Natural killer cell treated with Interleukin-12 subunit alpha and Interleukin-12 subunit beta and Interleukin-15 and Interleukin-18, amount 100 ng/mL, for 72 hours (primary cell): ENCODE results near the gene ACOT11. TPM values are rescaled to one million over a fixed set of nuclear protein-coding genes. Genes with fewer than 3 reads are reported as not detected.
"Not testable (repeated sequence)": the region's sequence is repeated elsewhere in the genome, so short reads cannot be mapped to it uniquely, and the experiment has no call there.

Source experiments
- ATAC-seq, 2 donors: fragments of 150-1000 bp; cut with Tn5 transposase in 1 of 2; sonication (Bioruptor Pico), chemical (Tn5 transposase) in 1 of 2; 2 replicates each; pipeline ENCODE4 v1.10.0; 2021
- DNase-seq: peaks from one replicate; pipeline ENCODE4 v3.0.0; 2022; ENCODE audit warnings: low spot score
- H3K27ac Mint-ChIP-seq, 2 donors: 1 replicate in 1 of 2; 2 replicates in 1 of 2; pipeline ENCODE4 v1.8.0; 2022; ENCODE audit warnings: mixed read lengths in 2 of 2, mild to moderate bottlenecking in 1 of 2, moderate library complexity in 1 of 2
- H3K27me3 Mint-ChIP-seq, 2 donors: 1 replicate in 1 of 2; 2 replicates in 1 of 2; pipeline ENCODE4 v1.8.0; 2022; ENCODE audit warnings: mixed read lengths in 2 of 2
- H3K36me3 Mint-ChIP-seq: one replicate; pipeline ENCODE4 v1.8.0; 2022; ENCODE audit warnings: mixed read lengths
- H3K4me1 Mint-ChIP-seq, 2 donors: 1 replicate in 1 of 2; 2 replicates in 1 of 2; pipeline ENCODE4 v1.8.0; 2022; ENCODE audit warnings: low read depth in 2 of 2, mixed read lengths in 2 of 2, mild to moderate bottlenecking in 1 of 2
- H3K4me3 Mint-ChIP-seq: one replicate; pipeline ENCODE4 v1.8.0; 2022; ENCODE audit warnings: mixed read lengths
- H3K9me3 Mint-ChIP-seq: 2 replicates; pipeline ENCODE4 v1.8.0; 2022; ENCODE audit warnings: mixed read lengths
- total RNA-seq, 2 donors: library from RNA; stranded (reverse); gene quantifications; one replicate each; pipeline ENCODE4 v1.2.3, GENCODE V29; 2022

The ACOT11 gene
- total RNA-seq, 2 donors from 2014 or later, result 0.33 to 0.52 TPM

DNA sequence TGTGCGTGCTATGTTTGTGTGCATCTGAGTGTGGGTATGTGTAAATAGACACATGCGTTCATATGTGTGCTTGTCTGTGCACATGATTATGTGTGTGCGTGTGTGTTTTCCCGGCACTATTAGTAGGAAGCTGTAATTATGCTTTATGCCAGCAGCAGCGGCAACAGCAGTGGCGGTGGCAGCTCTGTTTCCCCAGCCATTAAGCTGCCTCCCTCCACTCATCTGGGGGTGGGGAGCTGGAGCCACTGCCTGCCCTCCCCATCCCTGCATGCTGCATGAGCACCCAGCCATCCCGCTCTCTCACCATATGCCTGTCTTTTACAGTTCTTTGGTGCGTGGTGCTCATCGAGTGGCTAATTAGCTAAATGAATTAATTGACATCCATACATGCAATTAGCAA lies 30.5 kb upstream of the ACOT11 start:
- DNase-seq, result no peak
- H3K27ac Mint-ChIP-seq, result no peak overlapping the region
- H3K4me3 Mint-ChIP-seq, result no peak overlapping the region
- H3K36me3 Mint-ChIP-seq, result no peaks in the 10 kb centered on the region
- no peaks in the 10 kb centered on the region for H3K27me3 Mint-ChIP-seq
- H3K4me1 Mint-ChIP-seq, result peaks cover 0 to 5% of the 10 kb centered on the region in 2 donors
- no peaks in the 10 kb centered on the region for H3K9me3 Mint-ChIP-seq
- no peak for ATAC-seq

DNA sequence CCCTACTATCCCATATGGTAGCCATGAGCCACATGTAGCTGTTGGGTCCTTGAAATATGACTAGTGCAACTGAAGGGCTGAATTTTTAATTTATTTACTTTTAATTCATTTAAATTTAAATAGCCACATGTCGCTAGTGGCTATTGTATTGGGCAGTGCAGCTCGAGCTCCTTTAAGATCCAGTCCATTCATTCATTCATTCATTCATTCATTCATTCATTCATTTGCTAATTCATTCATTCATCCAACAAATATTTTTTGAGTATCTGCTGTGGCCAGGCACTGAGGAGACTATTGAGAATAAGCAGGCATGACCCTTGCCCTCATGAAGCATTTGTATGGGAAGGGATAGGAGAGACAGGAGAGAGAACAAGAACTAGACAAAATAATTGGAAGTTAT lies 29.5 kb upstream of the ACOT11 start:
- H3K36me3 Mint-ChIP-seq, result no peaks in the 10 kb centered on the region
- H3K4me3 Mint-ChIP-seq, result no peak overlapping the region
- no peaks in the 10 kb centered on the region for H3K27me3 Mint-ChIP-seq
- H3K27ac Mint-ChIP-seq, result no peak overlapping the region
- ATAC-seq (no peak), DNase-seq (no peak)
- peaks cover 0 to 5% of the 10 kb centered on the region in 2 donors for H3K4me1 Mint-ChIP-seq
- no peaks in the 10 kb centered on the region for H3K9me3 Mint-ChIP-seq

DNA sequence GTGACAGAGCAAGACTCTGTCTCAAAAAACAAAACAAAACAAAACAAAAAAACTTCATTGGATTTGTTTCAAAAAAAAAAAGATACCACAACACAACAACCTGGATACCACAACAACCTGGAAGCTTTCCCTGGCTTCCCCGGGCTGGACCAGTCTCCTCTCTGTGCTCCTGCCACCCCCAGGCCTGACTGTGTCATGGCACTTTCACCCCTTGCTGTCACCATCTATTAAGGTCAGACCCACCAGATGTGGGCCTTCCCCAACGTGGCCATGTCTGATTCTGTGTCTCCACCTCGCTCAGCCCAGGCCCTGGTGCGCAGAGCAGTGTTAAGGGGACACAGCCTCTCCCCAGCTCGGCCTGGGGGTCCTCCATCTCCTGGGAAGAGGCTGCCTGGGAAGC lies 28.3 kb upstream of the ACOT11 start:
- H3K27me3 Mint-ChIP-seq, result no peaks in the 10 kb centered on the region
- no peaks in the 10 kb centered on the region for H3K9me3 Mint-ChIP-seq
- DNase-seq (no peak), ATAC-seq (peak; percentile 9 to 11)
- no peak overlapping the region for H3K4me3 Mint-ChIP-seq
- H3K4me1 Mint-ChIP-seq, result peaks cover 0 to 5% of the 10 kb centered on the region in 2 donors
- no peaks in the 10 kb centered on the region for H3K36me3 Mint-ChIP-seq
- H3K27ac Mint-ChIP-seq, result no peak overlapping the region

DNA sequence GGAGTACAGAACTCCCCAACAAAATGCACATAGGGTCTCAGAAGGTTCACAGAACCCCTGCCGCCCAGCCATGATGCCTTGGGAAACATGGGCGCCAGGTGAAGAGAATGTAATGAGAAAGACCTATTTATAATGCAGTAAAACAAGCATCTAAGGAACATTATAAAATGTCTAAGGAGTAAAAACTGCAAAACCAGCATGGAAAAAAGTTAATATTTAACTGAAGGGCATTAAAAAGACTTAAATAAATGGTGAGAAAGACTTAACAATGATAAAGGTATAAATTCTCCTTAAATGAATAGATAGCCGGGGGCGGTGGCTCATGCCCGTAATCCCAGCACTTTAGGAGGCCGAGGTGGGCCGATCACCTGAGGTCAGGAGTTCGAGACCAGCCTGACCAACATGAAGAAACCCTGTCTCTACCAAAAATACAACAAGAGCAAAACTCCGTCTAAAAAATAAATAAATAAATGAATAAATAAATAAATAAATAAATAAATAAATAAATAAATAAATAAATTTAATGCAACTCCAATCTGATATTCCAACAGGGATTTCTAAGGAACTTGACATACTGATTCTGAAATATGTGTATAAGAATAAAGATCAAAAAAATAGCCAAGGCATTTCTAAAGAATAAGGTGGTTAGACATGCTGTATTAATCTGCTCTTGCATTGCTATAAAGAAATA lies 27.3 kb upstream of the ACOT11 start:
- H3K36me3 Mint-ChIP-seq, result no peaks in the 10 kb centered on the region
- H3K27ac Mint-ChIP-seq, result no peak overlapping the region
- no peak overlapping the region for H3K4me3 Mint-ChIP-seq
- H3K9me3 Mint-ChIP-seq, result no peaks in the 10 kb centered on the region
- H3K4me1 Mint-ChIP-seq, result peaks cover 0 to 5% of the 10 kb centered on the region in 2 donors
- H3K27me3 Mint-ChIP-seq, result no peaks in the 10 kb centered on the region
- DNase-seq (no peak), ATAC-seq (no peak)

DNA sequence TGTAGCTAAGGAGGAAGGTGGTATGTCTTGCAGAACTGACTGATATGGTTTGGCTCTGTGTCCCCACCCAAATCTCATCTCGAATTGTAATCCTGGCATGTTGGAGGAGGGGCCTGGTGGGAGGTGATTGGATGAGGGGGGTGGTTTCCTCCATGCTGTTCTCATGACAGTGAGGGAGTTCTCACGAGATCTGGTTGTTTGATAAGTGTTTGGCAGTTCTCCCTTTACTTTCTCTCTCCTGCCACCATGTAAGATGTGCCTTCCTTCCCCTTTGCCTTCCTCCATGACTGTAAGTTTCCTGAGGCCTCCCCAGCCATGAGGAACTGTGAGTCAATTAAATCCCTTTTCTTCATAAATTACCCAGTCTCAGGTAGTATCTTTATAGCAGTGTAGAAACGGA lies 21.5 kb upstream of the ACOT11 start:
- not testable (repeated sequence) for ATAC-seq, H3K27ac Mint-ChIP-seq, DNase-seq, H3K36me3 Mint-ChIP-seq, H3K4me1 Mint-ChIP-seq, H3K4me3 Mint-ChIP-seq, H3K27me3 Mint-ChIP-seq, H3K9me3 Mint-ChIP-seq

DNA sequence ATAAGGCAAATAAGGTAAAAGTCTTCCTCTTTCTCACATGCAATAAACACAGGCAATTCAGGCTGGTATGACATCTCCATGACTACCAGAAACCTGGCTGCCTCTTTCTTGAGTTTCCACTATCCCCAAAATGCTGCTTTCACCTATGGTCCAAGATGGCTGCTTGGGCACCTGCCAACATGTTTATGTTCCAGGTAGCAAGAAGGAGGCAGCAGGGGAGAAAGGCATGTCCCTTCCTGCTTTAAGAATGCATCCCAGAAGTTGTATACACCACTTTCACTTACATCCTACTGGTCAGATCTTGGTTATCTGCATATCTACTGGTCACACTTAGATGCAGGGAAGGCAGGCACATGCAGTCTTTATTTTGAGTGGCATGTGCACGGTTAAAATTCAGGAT lies 19.4 kb upstream of the ACOT11 start:
- H3K27ac Mint-ChIP-seq, result no peak overlapping the region

DNA sequence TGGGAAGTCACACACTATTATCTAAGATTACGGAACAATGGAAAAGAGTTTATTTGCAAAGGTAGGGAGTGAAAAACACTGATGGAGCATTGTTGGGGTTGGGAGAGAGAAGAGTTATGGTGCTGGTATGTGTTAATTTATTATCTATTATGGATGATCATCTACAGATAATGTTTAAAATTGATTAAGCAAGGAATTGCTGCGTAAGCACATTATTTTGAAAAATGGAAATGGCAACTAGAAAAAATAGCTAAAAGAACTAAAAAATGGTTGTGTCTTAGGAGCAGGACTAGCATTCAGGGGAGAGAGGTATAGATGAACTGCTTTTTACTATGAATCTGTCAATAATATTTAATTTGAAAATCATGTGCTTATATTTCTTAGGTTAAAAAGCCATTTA lies 16.0 kb upstream of the ACOT11 start:
- Mint-ChIP-seq H3K4me3 (no peak overlapping the region), H3K27me3 (peaks cover under 1 to 27% of the 10 kb centered on the region in 2 donors), H3K9me3 (no peaks in the 10 kb centered on the region), H3K4me1 (peaks cover under 1 to 3% of the 10 kb centered on the region in 2 donors), H3K27ac (no peak overlapping the region), H3K36me3 (no peaks in the 10 kb centered on the region)
- DNase-seq, result no peak
- ATAC-seq, result no peak

More for the DNA sequence above, 19.4 kb upstream of the ACOT11 start:
- H3K27me3 Mint-ChIP-seq, result peaks cover 0 to 14% of the 10 kb centered on the region in 2 donors
- no peak overlapping the region for H3K4me3 Mint-ChIP-seq
- H3K9me3 Mint-ChIP-seq, result no peaks in the 10 kb centered on the region
- no peak for ATAC-seq
- H3K4me1 Mint-ChIP-seq, result no peaks in the 10 kb centered on the region
- H3K36me3 Mint-ChIP-seq, result no peaks in the 10 kb centered on the region
- DNase-seq, result no peak

DNA sequence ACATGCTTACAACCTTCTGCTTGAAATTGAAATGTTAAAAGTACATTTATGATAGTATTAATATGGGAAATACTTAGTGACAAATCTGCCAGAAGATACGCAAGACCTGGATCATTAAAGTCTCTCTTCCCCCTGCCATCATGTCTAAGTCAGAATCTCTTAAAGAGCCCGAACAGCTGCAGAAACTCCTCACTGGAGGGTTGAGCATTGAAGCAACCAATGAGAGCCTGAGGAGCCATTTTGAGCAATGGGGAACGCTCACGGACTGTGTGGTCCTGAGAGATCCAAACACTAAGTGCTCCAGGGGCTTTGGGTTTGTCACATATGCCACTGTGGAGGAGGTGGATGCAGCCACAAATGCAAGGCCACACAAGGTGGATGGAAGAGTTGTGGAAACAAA lies 11.4 kb upstream of the ACOT11 start:
- not testable (repeated sequence) for ATAC-seq, H3K36me3 Mint-ChIP-seq, DNase-seq, H3K4me3 Mint-ChIP-seq, H3K9me3 Mint-ChIP-seq, H3K27ac Mint-ChIP-seq
- peaks cover 11% of the 10 kb centered on the region in 2 donors for H3K4me1 Mint-ChIP-seq
- H3K27me3 Mint-ChIP-seq, result peaks cover 6 to 28% of the 10 kb centered on the region in 2 donors

DNA sequence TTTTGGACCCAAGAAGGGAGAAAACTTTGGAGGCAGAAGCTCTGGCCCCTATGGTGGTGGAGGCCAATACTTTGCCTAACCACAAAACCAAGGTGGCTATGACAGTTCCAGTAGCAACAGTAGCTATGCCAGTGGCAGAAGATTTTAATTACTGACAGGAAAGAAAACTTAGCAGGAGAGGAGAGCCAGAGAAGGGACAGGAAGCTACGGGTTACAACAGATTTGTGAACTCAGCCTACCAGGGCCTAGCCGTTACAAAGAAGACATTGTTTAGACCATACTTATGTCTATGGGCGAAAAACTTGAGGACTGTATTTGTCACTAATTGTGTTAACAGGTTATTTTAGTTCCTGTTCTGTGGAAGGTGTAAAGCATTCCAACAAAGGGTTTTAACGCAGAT lies 10.4 kb upstream of the ACOT11 start:
- Mint-ChIP-seq H3K4me1 (peaks cover 11 to 16% of the 10 kb centered on the region in 2 donors), H3K9me3 (no peaks in the 10 kb centered on the region), H3K27ac (no peak overlapping the region), H3K27me3 (peaks cover 6 to 24% of the 10 kb centered on the region in 2 donors), H3K4me3 (no peak overlapping the region), H3K36me3 (no peaks in the 10 kb centered on the region)
- DNase-seq (no peak), ATAC-seq (no peak)

DNA sequence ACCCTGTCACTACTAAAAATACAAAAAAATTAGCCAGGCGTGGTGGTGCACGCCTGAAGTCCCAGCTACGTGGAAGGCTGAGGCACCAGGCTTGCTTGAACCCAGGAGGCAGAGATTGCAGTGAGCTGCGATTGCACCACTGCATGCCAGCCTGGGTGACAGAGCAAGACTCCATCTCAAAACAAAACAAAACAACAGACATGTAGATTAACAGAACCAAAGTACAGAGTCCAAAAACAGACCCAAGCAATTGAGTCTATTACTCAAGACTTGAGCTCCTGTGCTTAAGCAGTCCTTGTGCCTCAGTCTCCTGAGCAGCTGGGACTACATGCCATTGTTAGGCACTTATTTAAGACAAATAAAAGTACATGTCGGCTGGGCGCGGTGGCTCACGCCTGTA lies 9.5 kb upstream of the ACOT11 start:
- ATAC-seq, result no peak
- H3K4me3 Mint-ChIP-seq, result no peak overlapping the region
- H3K27me3 Mint-ChIP-seq, result peaks cover 6 to 24% of the 10 kb centered on the region in 2 donors
- H3K36me3 Mint-ChIP-seq, result no peaks in the 10 kb centered on the region
- no peaks in the 10 kb centered on the region for H3K9me3 Mint-ChIP-seq
- no peak overlapping the region for H3K27ac Mint-ChIP-seq
- H3K4me1 Mint-ChIP-seq, result peaks cover 18 to 25% of the 10 kb centered on the region in 2 donors
- no peak for DNase-seq

DNA sequence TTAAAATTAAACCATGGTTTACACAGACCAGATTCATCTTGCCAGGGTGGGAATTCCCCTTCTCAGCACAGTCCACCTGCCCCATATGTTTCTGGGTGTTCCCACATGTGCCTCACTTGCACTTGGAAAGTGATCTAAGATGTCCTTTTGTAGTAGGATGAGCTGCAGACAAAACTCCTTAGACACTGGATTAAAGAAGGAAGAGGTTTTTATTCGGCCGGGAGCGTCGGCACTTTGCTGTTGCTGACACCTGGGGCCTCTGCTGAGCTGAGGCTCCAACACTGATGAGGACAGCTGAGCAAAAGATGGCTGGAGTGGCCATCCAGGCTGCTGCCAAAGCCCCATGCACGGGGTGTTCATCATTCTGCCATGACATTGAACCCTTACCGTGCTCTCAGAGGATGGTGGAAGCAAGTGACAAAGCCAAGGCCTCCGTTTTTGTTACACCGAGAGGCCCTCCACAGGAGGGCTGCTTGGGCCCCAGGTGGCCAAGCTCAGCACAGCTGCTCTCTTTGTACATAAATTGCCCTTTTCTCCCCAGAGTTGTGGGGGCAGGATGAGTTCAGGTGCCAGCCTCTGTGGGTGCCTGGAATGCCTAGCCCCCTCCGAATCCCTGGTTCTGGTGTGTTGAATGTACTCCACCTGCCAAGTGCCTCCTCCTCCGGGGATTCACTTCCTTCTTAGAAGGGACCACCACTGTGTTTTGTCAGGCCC lies 7.3 kb upstream of the ACOT11 start:
- H3K4me3 Mint-ChIP-seq, result peak overlapping the region; percentile 34
- no peak for DNase-seq
- no peak for ATAC-seq
- H3K27ac Mint-ChIP-seq, result no peak overlapping the region
- H3K27me3 Mint-ChIP-seq, result peaks cover 6 to 14% of the 10 kb centered on the region in 2 donors
- no peaks in the 10 kb centered on the region for H3K9me3 Mint-ChIP-seq
- no peaks in the 10 kb centered on the region for H3K36me3 Mint-ChIP-seq
- H3K4me1 Mint-ChIP-seq, result peaks cover 18 to 28% of the 10 kb centered on the region in 2 donors

DNA sequence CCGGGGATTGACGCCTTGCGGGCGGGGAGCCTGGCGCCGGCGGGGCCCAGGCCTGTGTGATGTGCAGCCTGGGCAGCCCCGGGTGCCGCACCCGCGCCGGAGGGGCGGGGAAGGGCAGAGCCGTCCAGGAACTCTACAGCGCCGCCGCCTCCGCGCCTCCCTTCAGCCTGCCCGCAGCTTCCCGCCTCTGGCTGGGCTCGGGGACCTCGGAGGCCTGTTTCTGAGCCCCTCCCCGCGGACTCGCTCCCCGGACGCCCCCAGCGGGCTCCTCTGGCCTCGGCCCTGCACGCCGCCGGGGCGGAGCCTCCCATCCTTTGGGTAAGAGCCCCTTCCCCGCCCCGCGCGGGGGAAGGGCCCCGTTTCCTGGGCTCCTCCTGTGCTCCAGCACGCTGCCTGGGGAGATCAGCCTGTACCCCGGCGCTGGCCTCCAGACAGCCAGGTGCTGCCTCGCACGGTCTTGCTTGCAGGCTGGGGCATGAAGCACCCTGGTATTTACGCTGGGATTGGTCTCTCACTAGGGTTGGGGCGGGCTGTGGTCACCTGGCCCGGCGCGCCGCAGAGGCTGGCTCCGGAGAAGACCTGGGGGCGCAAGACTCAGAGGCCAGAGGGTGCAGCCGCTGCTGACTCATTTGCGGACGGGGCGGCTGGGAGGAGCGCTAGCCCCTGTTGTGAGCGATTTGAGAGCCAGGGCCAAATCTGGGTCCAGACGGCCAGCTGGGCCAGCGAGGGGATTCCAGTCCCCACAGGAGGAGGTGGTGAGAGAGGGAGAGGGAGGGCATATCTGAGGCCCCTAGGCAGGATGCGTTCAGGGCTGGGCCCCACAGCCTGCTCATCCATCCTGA lies 5.7 kb upstream of the ACOT11 start:
- H3K4me3 Mint-ChIP-seq, result peak overlapping the region; percentile 75
- H3K27ac Mint-ChIP-seq, result peak overlapping the region in 1 of 2 donors; percentile 59
- H3K27me3 Mint-ChIP-seq, result peaks cover 3 to 7% of the 10 kb centered on the region in 2 donors
- H3K9me3 Mint-ChIP-seq, result no peaks in the 10 kb centered on the region
- H3K4me1 Mint-ChIP-seq, result peaks cover 12 to 24% of the 10 kb centered on the region in 2 donors
- peak; percentile 94 to 96 for ATAC-seq
- H3K36me3 Mint-ChIP-seq, result no peaks in the 10 kb centered on the region
- peak; percentile 82 for DNase-seq

DNA sequence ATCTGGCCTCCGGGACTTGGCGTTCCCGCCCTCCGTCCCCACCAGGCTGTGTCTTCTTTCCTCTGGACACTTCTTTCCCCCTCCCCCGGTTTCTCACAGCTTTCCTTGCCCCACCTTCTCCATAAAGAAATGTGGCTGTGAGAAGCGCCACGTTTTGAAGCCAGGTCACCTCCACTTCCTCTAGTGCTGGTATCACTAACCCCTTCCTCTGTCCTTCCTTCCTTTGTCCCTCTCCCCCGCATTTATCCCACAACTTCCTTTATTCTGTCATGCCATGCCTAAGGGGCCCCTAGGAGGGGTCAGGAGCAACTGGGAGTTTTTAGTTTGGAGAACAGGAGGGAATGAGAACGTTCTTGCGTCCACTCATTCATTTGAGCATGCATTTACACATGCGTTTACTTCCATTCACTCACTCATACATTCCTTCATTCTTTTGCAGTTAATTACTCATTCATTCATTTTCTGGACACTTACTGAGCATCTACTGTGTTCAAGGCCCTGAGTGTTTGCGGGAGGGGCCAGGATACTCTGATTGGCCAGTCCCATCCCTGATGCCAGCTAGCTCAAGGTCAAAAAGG lies 5.0 kb upstream of the ACOT11 start:
- no peaks in the 10 kb centered on the region for H3K36me3 Mint-ChIP-seq
- H3K4me1 Mint-ChIP-seq, result peaks cover 6 to 21% of the 10 kb centered on the region in 2 donors
- peak overlapping the region; percentile 64 for H3K4me3 Mint-ChIP-seq
- ATAC-seq, result no peak
- DNase-seq, result no peak
- no peaks in the 10 kb centered on the region for H3K9me3 Mint-ChIP-seq
- H3K27ac Mint-ChIP-seq, result peak overlapping the region in 1 of 2 donors; percentile 43
- no peaks in the 10 kb centered on the region for H3K27me3 Mint-ChIP-seq
